Measurements from ENCODE around the gene VRTN.

VRTN gene

DNA sequence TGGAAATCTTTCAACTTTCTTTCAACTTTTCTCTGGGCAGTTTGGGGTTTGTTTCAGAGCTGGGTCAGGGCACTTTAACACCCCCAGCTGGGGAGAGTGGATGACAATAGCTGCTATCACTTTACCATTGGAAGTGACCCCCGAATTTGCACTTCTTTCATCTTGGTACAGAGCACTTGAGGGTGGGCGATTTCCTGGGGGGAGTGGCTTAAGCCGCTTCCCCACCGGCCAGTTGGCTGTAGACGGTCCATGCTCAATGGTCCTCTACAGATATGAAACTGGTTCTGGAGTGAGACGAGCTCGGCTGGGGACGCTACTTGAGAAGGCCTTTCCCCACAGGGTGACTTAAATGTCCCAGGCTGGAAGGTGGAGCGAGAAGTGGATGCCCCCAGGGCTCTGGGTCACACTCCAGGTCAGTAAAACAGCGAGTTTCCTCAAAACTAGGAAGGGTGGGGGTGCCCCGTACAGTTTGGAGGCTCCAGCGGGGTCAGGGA, at the start of gene VRTN:
TSS of gene VRTN (plus strand) at position 231 of the 494 bp plus-strand sequence. CDS start 8,313 bp downstream, outside the sequence.
- no peak for DNase-seq
- no peak for TF ChIP-seq GATA1 (IDR thresholded peaks at IDR 0.05; ENCODE audit: low read depth, low read length)
- no peak for TF ChIP-seq POLR2A (IDR thresholded peaks at IDR 0.05; ENCODE audit: low read length)

- TF ChIP-seq POLR2A (IDR thresholded peaks at IDR 0.05; ENCODE audit: low read length), result no peak
- no peak for TF ChIP-seq GATA1 (IDR thresholded peaks at IDR 0.05; ENCODE audit: low read depth, low read length)
- no peak for DNase-seq
These were observed 49.2 kb upstream of the VRTN start for GRCh38 chr14:74299061-74299545.

DNA sequence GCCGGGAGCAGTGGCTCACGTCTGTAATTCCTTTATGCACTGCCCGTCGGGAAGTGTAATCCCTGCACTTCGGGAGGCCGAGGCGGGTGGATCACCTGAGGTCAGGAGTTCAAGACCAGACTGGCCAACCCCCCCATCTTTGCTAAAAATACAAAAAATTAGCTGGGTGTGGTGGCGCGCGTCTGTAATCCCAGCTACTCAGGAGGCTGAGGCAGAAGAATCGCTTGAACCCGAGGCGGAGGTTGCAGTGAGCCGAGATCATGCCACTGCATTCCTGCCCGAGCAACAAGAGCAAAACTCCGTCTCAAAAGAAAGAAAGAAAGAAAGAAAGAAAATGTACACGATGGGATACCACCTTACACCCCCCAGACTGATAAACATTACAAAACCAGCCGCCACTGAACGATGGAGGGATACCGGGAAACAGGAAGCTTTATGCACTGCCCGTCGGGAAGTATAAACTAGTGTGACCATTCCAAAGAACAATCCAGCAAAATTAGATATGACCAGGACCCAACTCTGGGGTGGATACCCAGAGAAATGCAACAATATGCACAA, 46.6 kb upstream of the VRTN start:
- TF ChIP-seq POLR2A (IDR thresholded peaks at IDR 0.05; ENCODE audit: low read length) (no peak), GATA1 (IDR thresholded peaks at IDR 0.05; ENCODE audit: low read depth, low read length) (no peak)
- no peak for DNase-seq

DNA sequence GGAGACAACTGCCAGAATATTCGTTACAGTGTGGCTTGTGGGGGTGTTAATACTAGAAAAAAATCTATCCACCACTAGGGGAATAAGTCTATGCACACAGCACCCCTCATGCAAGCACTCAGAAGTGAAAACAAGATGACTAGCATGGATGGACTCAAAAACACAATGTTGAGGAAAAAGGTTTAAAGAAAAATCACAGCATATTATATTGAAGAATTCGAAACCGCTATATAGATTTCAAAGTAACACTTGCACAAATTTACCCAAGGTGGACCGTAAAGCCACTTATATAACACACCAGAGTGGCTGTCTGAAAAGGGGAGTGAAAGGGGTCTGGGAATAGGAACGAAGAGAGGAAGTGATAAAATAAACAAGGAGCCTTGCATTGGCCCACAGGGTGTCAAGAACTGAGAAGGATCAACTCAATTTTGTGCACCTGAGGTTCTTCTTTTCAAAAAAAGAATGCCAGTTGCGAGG, 46.1 kb upstream of the VRTN start:
- DNase-seq, result peak; percentile 64 to 67
- TF ChIP-seq POLR2A (IDR thresholded peaks at IDR 0.05; ENCODE audit: low read length) (no peak), GATA1 (IDR thresholded peaks at IDR 0.05; ENCODE audit: low read depth, low read length) (no peak)

DNA sequence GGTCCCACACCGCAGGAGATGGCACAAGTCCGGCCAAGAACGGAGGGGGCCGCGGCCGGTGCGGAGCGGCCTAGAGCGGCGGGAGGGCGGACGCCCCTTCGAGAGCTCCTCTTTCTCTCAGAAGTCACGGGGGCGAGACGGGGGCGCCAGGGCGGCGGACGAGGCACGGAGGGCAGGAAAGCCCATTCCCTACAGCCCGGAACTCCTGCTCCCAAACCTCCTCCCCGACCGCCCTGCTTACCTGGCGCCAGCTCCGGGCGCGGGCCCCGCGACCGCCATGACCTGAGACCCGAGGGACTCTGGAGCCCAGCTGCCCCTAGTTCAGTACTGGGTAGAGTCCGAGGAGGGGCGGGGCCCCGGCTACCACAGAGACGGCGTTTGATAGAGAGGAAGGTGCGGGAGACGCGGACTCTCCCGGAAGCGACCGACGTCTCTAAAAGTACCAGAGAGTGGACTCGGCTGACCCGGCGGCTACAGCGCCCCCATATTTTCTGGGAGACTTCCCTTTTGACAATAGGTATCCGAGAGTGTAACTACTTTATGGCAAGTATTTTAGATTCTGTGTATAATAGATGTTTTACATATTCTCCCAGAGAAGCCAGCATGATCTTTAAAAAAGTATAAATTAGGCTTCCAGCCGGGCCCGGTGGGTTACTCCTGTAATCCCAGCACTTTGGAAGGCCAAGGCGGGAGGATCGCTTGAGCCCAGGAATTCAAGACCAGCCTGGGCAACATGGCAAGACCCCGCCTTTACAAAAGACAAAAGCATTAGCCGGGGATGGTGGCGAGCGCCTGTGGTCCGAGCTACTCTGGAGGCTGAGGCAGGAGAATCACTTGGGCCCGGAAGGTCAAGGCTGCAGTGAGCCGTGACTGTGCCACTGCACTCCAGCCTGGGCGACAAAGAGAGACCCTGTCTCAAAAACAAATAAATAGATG, 45.4 kb upstream of the VRTN start, which contains the start of gene ABCD4:
TSS of gene ABCD4 (minus strand) at position 301 of the 936 bp plus-strand sequence. CDS start at position 279, 22 bp downstream.
- peak; percentile 92 to 93 for DNase-seq
- TF ChIP-seq POLR2A (IDR thresholded peaks at IDR 0.05; ENCODE audit: low read length), result peak; percentile 67
- no peak for TF ChIP-seq GATA1 (IDR thresholded peaks at IDR 0.05; ENCODE audit: low read depth, low read length)

DNA sequence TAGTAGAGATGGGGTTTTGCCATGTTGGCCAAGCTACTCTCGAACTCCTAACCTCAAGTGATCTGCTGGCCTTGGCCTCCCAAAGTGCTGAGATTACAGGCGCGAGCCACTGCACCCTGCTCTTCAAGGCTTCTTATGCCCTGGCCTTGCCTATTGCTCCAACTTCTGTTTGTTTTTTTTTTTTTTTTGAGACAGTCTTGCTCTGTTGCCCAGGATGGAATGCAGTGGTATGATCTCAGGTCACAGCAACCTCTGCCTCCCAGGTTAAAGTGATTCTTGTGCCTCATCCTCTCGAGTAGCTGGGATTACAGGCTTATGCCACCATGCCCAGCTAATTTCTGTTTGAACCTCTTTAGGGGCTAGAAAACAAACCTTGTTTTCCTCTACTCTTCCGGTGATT, 39.6 kb upstream of the VRTN start:
- TF ChIP-seq POLR2A (IDR thresholded peaks at IDR 0.05; ENCODE audit: low read length) (no peak), GATA1 (IDR thresholded peaks at IDR 0.05; ENCODE audit: low read depth, low read length) (no peak)
- DNase-seq, result no peak

GRCh38 chr14:74309125-74310022, 38.9 kb upstream of the VRTN start:
- no peak for DNase-seq
- TF ChIP-seq POLR2A (IDR thresholded peaks at IDR 0.05; ENCODE audit: low read length) (no peak), GATA1 (IDR thresholded peaks at IDR 0.05; ENCODE audit: low read depth, low read length) (no peak)

- no peak for TF ChIP-seq POLR2A (IDR thresholded peaks at IDR 0.05; ENCODE audit: low read length)
- no peak for DNase-seq
These were observed 36.1 kb upstream of the VRTN start for GRCh38 chr14:74312161-74312560.

- DNase-seq, result no peak
- TF ChIP-seq GATA1 (IDR thresholded peaks at IDR 0.05; ENCODE audit: low read depth, low read length), result no peak
- TF ChIP-seq POLR2A (IDR thresholded peaks at IDR 0.05; ENCODE audit: low read length), result no peak
These were observed 34.7 kb upstream of the VRTN start for GRCh38 chr14:74313601-74314000.

DNA sequence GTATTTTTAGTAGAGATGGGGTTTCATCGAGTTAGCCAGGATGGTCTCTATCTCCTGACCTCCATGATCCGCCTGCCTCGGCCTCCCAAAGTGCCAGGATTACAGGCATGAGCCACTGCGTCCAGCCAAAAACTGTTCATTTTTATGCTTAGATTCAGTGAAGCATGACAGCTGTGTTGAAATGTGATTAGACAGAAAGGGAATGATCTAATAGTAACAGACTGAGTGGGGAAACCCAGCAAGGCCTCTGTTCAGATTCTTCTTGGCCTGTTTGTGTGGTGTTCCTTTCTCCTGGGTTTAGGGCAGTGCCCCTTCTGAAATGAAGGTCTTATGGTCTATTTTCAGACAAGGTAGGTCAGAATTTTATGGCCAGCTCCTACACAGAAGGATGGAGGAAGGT, 33.7 kb upstream of the VRTN start:
- TF ChIP-seq GATA1 (IDR thresholded peaks at IDR 0.05; ENCODE audit: low read depth, low read length) (no peak), POLR2A (IDR thresholded peaks at IDR 0.05; ENCODE audit: low read length) (no peak)
- DNase-seq, result no peak

- peak; percentile 5 to 20 for DNase-seq
- TF ChIP-seq POLR2A (IDR thresholded peaks at IDR 0.05; ENCODE audit: low read length) (no peak), GATA1 (IDR thresholded peaks at IDR 0.05; ENCODE audit: low read depth, low read length) (no peak)
These were observed 23.3 kb upstream of the VRTN start for GRCh38 chr14:74324931-74325361.

DNA sequence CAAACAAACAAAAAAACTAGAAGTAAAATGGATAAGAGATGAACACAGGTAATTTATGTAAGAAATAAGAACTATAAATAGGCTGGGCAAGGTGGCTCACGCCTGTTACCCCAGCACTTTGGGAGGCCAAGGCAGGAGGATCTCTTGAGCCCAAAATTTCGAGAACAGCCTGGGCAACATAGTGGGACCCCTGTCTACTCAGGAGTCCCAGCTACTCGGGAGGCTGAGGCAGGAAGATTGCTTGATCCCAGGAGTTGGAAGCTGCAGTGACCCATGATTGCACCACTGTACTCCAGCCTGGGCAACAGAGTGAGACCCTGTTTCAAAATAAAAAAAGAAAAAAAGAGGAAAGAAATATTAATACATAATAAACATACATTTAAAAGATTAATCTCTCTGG, 22.8 kb upstream of the VRTN start:
- TF ChIP-seq GATA1 (IDR thresholded peaks at IDR 0.05; ENCODE audit: low read depth, low read length) (no peak), POLR2A (IDR thresholded peaks at IDR 0.05; ENCODE audit: low read length) (no peak)
- DNase-seq, result no peak
